H1 (cell line): ENCODE results near the gene FFAR2.

Experiments
- HDAC6 ChIP-seq: IDR thresholded peaks from one replicate; pipeline ENCODE4 v1.7.1; 2012; ENCODE audit warnings: low read depth, mild to moderate bottlenecking, inconsistent platforms, low read length, moderate library complexity
- JUND ChIP-seq: IDR thresholded peaks from 2 replicates; pipeline ENCODE4 v1.6.1; 2011; ENCODE audit warnings: mild to moderate bottlenecking, improper control_type of control experiment, low read length
- PHF8 ChIP-seq: fragments of 200-600 bp; sonication (generic); conservative IDR thresholded peaks from 2 replicates; pipeline ENCODE4 v1.7.1; 2012; ENCODE audit warnings: low read depth, mild to moderate bottlenecking, inconsistent platforms, low read length, moderate library complexity
- POLR2A ChIP-seq, 2 experiments: IDR thresholded peaks; 1 replicate in 1 of 2; 2 replicates in 1 of 2; pipeline ENCODE4 v1.6.1; 2011; ENCODE audit warnings: low read depth in 2 of 2, low read length in 2 of 2, mild to moderate bottlenecking in 2 of 2; ENCODE audit errors: control extremely low read depth in 1 of 2
- POLR2AphosphoS5 ChIP-seq: IDR thresholded peaks from 2 replicates; pipeline ENCODE4 v1.6.1; 2011; ENCODE audit warnings: low read depth, low read length
- SIN3A ChIP-seq, 2 experiments: IDR thresholded peaks in 1 of 2; conservative IDR thresholded peaks in 1 of 2; 2 replicates each; pipeline ENCODE4 v1.6.1; 2011 to 2012; ENCODE audit warnings: low read length in 2 of 2, improper control_type of control experiment in 1 of 2, low read depth in 1 of 2, mild to moderate bottlenecking in 1 of 2
- TCF12 ChIP-seq: IDR thresholded peaks from 2 replicates; pipeline ENCODE4 v1.6.1; 2011; ENCODE audit warnings: low read depth, mild to moderate bottlenecking, low read length
- ZNF274 ChIP-seq: IDR thresholded peaks from 2 replicates; pipeline ENCODE4 v1.7.0; 2012; ENCODE audit warnings: low read length, borderline replicate concordance; ENCODE audit errors: extremely low read depth
- TF ChIP-seq, protein P1 (sequence below), 3 experiments: IDR thresholded peaks; 1 replicate in 2 of 3; 2 replicates in 1 of 3; pipeline versions ENCODE4 v1.5.1 to v1.6.1; 2011; ENCODE audit warnings: low read length in 3 of 3, mild to moderate bottlenecking in 3 of 3, inconsistent platforms in 2 of 3, low read depth in 1 of 3, moderate library complexity in 1 of 3; ENCODE audit not compliant: insufficient read depth in 1 of 3; ENCODE audit errors: control extremely low read depth in 1 of 3
- TF ChIP-seq, protein P2 (sequence below): IDR thresholded peaks from 2 replicates; pipeline ENCODE4 v1.6.1; 2012; ENCODE audit warnings: inconsistent platforms

DNA sequence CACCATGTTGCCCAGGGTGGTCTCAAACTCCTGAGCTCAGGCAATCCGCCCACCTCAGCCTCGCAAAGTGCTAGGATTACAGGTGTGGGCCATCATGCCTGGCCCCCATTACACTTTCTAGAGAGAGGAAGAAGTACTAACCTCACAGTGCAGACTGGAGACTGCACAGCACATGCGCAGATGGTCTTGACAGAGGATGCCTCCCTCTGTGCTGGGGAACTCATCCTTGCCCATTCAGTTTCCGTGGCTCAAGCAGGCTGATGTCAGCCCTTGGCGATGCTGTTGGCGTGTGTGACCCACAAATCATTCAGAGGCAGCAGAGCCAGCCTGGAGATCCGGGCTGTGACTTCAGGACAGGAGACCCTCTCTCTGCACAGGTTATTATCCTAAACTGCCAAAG, 14.6 kb upstream of the FFAR2 start:
- TF ChIP-seq, protein P1, sequence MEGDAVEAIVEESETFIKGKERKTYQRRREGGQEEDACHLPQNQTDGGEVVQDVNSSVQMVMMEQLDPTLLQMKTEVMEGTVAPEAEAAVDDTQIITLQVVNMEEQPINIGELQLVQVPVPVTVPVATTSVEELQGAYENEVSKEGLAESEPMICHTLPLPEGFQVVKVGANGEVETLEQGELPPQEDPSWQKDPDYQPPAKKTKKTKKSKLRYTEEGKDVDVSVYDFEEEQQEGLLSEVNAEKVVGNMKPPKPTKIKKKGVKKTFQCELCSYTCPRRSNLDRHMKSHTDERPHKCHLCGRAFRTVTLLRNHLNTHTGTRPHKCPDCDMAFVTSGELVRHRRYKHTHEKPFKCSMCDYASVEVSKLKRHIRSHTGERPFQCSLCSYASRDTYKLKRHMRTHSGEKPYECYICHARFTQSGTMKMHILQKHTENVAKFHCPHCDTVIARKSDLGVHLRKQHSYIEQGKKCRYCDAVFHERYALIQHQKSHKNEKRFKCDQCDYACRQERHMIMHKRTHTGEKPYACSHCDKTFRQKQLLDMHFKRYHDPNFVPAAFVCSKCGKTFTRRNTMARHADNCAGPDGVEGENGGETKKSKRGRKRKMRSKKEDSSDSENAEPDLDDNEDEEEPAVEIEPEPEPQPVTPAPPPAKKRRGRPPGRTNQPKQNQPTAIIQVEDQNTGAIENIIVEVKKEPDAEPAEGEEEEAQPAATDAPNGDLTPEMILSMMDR (IDR thresholded peaks at IDR 0.05; ENCODE audit: control extremely low read depth in 1 of 3, insufficient read depth in 1 of 3, low read depth in 1 of 3, low read length in 3 of 3) = no peak
- TF ChIP-seq POLR2AphosphoS5 = no peak
- no peak for TF ChIP-seq JUND
- no peak for TF ChIP-seq HDAC6
- no peak for TF ChIP-seq POLR2A (IDR thresholded peaks at IDR 0.05; ENCODE audit: control extremely low read depth in 1 of 2, low read depth in 2 of 2, low read length in 2 of 2)
- TF ChIP-seq, protein P2, sequence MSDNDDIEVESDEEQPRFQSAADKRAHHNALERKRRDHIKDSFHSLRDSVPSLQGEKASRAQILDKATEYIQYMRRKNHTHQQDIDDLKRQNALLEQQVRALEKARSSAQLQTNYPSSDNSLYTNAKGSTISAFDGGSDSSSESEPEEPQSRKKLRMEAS = no peak
- no peak for TF ChIP-seq TCF12
- no peak for TF ChIP-seq PHF8
- no peak for TF ChIP-seq ZNF274
- no peak for TF ChIP-seq SIN3A (conservative IDR thresholded peaks at IDR 0.05 in 1 of 2, IDR thresholded peaks at IDR 0.05 in 1 of 2; ENCODE audit: low read depth in 1 of 2, low read length in 2 of 2)
